ENCODE data around the gene ACE. TPM values are rescaled to one million over a fixed set of nuclear protein-coding genes. Genes with fewer than 3 reads are reported as not detected.
A peak's percentile ranks its signal among the peaks of the same experiment; 100 is the strongest.

Gene ACE
- total RNA-seq, 3 donors from 2014 or later (not counting 1 experiment from before 2014, with no cell fraction given), result 0.86 to 1.2 (median 1.0) TPM

DNA sequence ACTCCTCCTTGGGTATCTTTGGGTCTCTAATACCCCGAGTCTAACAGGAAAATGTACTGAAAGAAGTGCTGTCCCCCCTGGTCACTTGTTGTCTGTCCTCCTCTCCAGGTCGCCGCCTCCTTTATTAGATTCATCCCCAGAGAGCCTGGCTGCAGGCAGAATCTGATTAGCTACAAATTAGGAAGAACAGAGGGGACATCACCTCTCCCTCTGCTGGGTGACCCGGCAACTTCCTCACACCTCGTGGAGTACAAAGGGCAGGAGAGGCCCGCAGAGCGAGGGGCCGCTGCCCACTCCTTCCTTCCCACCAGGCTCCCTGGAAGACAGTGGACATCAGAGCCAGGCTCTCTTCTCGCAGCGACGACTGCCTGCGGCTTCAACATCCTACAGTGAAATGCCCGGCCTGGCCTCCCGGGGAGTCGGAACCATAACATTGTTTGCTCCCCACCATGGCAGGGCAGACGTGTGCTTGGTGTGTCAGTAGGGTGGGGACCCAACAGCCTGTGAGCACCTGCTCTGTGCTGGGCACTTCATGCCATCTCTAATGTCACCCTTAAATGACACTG is 36.0 kb upstream of the ACE start:
- Histone ChIP-seq H3K27ac (ENCODE audit: low read length) (peak overlapping the region; percentile 45), H3K4me3 (ENCODE audit: low read length) (no peak overlapping the region), H3K9me3 (ENCODE audit: control insufficient read depth, insufficient read depth, low read length) (no peaks in the 10 kb centered on the region), H3K4me1 (ENCODE audit: control insufficient read depth, insufficient read depth, low read length) (peaks cover 56% of the 10 kb centered on the region), H3K36me3 (ENCODE audit: control insufficient read depth, insufficient read depth, low read length) (peaks cover 3% of the 10 kb centered on the region), H3K27me3 (ENCODE audit: control insufficient read depth, insufficient read depth, low read length) (no peaks in the 10 kb centered on the region)
- peaks cover 0 to 3% of the 10 kb centered on the region in 2 donors for H3K27me3 Mint-ChIP-seq (ENCODE audit: low read depth in 2 of 2)
- H3K4me1 Mint-ChIP-seq, result peaks cover 19 to 47% of the 10 kb centered on the region in 2 donors
- ATAC-seq (no peak), DNase-seq (no peak)
- no peaks in the 10 kb centered on the region for H3K9me3 Mint-ChIP-seq
- 92% methylated on average over 16 of the region's 16 CpGs for WGBS (ENCODE audit: insufficient coverage)
- peak overlapping the region; percentile 72 for H3K4me3 Mint-ChIP-seq
- TF ChIP-seq, protein P1, sequence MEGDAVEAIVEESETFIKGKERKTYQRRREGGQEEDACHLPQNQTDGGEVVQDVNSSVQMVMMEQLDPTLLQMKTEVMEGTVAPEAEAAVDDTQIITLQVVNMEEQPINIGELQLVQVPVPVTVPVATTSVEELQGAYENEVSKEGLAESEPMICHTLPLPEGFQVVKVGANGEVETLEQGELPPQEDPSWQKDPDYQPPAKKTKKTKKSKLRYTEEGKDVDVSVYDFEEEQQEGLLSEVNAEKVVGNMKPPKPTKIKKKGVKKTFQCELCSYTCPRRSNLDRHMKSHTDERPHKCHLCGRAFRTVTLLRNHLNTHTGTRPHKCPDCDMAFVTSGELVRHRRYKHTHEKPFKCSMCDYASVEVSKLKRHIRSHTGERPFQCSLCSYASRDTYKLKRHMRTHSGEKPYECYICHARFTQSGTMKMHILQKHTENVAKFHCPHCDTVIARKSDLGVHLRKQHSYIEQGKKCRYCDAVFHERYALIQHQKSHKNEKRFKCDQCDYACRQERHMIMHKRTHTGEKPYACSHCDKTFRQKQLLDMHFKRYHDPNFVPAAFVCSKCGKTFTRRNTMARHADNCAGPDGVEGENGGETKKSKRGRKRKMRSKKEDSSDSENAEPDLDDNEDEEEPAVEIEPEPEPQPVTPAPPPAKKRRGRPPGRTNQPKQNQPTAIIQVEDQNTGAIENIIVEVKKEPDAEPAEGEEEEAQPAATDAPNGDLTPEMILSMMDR (IDR thresholded peaks at IDR 0.05), result no peak
- H3K36me3 Mint-ChIP-seq, result no peaks in the 10 kb centered on the region
- intact Hi-C loops (cut with micrococcal nuclease), result no loop called here
- H3K27ac Mint-ChIP-seq, result peak overlapping the region; percentile 88 to 95

DNA sequence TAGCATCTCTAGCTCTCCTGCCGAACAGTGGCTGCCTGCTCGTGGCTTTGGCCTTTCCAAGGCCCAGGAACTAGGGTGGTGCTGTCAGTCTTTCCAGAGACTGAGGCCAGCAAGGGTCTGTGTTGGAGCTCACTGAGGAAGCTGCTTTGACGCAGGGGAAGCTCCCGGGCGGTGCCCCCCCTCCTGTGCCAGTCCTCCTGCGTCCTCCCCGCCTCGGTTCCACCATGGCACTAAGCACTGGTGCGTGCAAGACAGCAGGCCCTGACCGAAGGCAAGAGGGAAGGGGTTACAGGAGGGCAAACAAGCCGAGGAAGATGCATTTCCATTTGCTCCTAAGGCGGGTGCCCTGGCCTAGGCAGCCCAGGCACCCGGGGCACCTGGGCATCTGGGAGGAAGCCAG is 35.2 kb upstream of the ACE start:
- no peak overlapping the region for H3K4me3 Mint-ChIP-seq
- Histone ChIP-seq H3K36me3 (ENCODE audit: control insufficient read depth, insufficient read depth, low read length) (no peaks in the 10 kb centered on the region), H3K9me3 (ENCODE audit: control insufficient read depth, insufficient read depth, low read length) (no peaks in the 10 kb centered on the region), H3K27ac (ENCODE audit: low read length) (no peak overlapping the region), H3K27me3 (ENCODE audit: control insufficient read depth, insufficient read depth, low read length) (no peaks in the 10 kb centered on the region), H3K4me3 (ENCODE audit: low read length) (no peak overlapping the region), H3K4me1 (ENCODE audit: control insufficient read depth, insufficient read depth, low read length) (peaks cover 53% of the 10 kb centered on the region)
- H3K27ac Mint-ChIP-seq, result peak overlapping the region; percentile 88 to 95
- no peaks in the 10 kb centered on the region for H3K9me3 Mint-ChIP-seq
- H3K27me3 Mint-ChIP-seq (ENCODE audit: low read depth in 2 of 2), result peaks cover 0 to 3% of the 10 kb centered on the region in 2 donors
- intact Hi-C loops (cut with micrococcal nuclease), result no loop called here
- TF ChIP-seq, protein P1 (IDR thresholded peaks at IDR 0.05), result no peak
- whole genome bisulfite sequencing (ENCODE audit: insufficient coverage), result 96% methylated on average over 13 of the region's 13 CpGs
- no peaks in the 10 kb centered on the region for H3K36me3 Mint-ChIP-seq
- ATAC-seq (no peak), DNase-seq (no peak)
- peaks cover 19 to 47% of the 10 kb centered on the region in 2 donors for H3K4me1 Mint-ChIP-seq

DNA sequence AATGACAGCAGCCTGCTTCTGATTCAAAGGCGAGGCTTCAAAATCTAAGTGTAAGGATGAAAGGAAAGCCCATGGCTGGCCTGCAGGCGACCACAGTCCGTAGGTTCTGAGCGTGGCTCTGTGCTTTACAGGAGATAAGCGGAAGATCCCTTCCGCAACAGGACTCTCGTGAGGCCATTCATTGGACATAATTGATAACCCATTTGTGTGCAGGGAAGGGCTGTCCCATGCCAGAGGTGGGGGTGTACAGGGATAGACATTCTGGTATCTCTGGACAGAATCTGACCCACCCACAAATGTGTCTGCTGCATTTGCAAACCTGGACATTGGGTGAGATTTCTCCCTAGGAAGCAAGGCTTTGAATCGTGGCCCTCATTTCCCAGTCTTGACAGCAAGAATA is 34.8 kb upstream of the ACE start:
- ATAC-seq (no peak), DNase-seq (no peak)
- Mint-ChIP-seq H3K27ac (peak overlapping the region; percentile 70 to 88), H3K9me3 (no peaks in the 10 kb centered on the region), H3K4me1 (peaks cover 19 to 47% of the 10 kb centered on the region in 2 donors), H3K27me3 (ENCODE audit: low read depth in 2 of 2) (peaks cover 0 to 3% of the 10 kb centered on the region in 2 donors), H3K36me3 (no peaks in the 10 kb centered on the region), H3K4me3 (no peak overlapping the region)
- no peak overlapping the region for H3K27ac ChIP-seq (ENCODE audit: low read length)
- no peaks in the 10 kb centered on the region for H3K9me3 ChIP-seq (ENCODE audit: control insufficient read depth, insufficient read depth, low read length)
- H3K4me1 ChIP-seq (ENCODE audit: control insufficient read depth, insufficient read depth, low read length), result peaks cover 57% of the 10 kb centered on the region
- TF ChIP-seq, protein P1 (IDR thresholded peaks at IDR 0.05), result no peak
- 91% methylated on average over 8 of the region's 8 CpGs for WGBS (ENCODE audit: insufficient coverage)
- intact Hi-C loops (cut with micrococcal nuclease), result no loop called here
- no peaks in the 10 kb centered on the region for H3K27me3 ChIP-seq (ENCODE audit: control insufficient read depth, insufficient read depth, low read length)
- no peak overlapping the region for H3K4me3 ChIP-seq (ENCODE audit: low read length)
- H3K36me3 ChIP-seq (ENCODE audit: control insufficient read depth, insufficient read depth, low read length), result no peaks in the 10 kb centered on the region

DNA sequence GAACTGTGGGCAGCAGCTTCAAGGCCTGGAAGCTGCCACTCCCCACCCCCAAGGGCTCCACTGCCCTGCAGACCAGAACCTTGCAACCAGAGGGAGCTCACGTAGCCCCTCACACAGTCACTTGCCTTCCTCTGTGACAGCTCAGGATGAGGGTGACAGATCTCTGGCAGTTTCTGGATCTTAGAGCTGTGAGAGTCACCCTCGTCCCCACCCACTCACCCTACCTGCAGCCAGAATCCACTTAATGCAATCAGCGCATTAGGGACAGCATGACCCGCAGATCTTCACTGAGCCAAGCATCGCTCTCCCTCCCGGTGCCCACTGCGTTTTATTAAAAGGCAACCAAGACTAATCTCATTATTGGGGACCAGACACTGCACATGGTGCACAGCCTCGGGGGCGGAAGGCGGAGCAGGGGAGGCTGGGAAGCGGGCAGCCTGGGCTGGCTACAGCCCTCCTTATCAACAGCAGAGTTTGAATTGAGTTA is 34.3 kb upstream of the ACE start:
- no peak overlapping the region for H3K4me3 Mint-ChIP-seq
- H3K27ac ChIP-seq (ENCODE audit: low read length), result no peak overlapping the region
- H3K9me3 Mint-ChIP-seq, result no peaks in the 10 kb centered on the region
- no peak overlapping the region for H3K4me3 ChIP-seq (ENCODE audit: low read length)
- intact Hi-C loops (cut with micrococcal nuclease), result no loop called here
- 86% methylated on average over 11 of the region's 11 CpGs for WGBS (ENCODE audit: insufficient coverage)
- peaks cover 19 to 47% of the 10 kb centered on the region in 2 donors for H3K4me1 Mint-ChIP-seq
- peak overlapping the region; percentile 6 to 70 for H3K27ac Mint-ChIP-seq
- H3K9me3 ChIP-seq (ENCODE audit: control insufficient read depth, insufficient read depth, low read length), result no peaks in the 10 kb centered on the region
- DNase-seq (peak in 1 of 2 donors; percentile 43), ATAC-seq (no peak)
- no peaks in the 10 kb centered on the region for H3K36me3 ChIP-seq (ENCODE audit: control insufficient read depth, insufficient read depth, low read length)
- TF ChIP-seq, protein P1 (IDR thresholded peaks at IDR 0.05), result no peak
- H3K4me1 ChIP-seq (ENCODE audit: control insufficient read depth, insufficient read depth, low read length), result peaks cover 58% of the 10 kb centered on the region
- H3K36me3 Mint-ChIP-seq, result no peaks in the 10 kb centered on the region
- H3K27me3 Mint-ChIP-seq (ENCODE audit: low read depth in 2 of 2), result peaks cover 0 to 3% of the 10 kb centered on the region in 2 donors
- no peaks in the 10 kb centered on the region for H3K27me3 ChIP-seq (ENCODE audit: control insufficient read depth, insufficient read depth, low read length)

All from natural killer cell (primary cell).